Mucosa of descending colon (tissue), 3 donors: ENCODE data around the gene TTLL7. TPM values are rescaled to one million over a fixed set of nuclear protein-coding genes. Genes with fewer than 3 reads are reported as not detected.

ENCODE experiments used
- ATAC-seq: fragments of 200-7000 bp; cut with Tn5 transposase; one replicate; pipeline ENCODE4 v1.9.1; 2020; ENCODE audit warnings: mild to moderate bottlenecking, moderate library complexity
- DNase-seq, 3 donors: peaks; one replicate each; pipeline ENCODE4 v3.0.0-alpha.2; 2020
- H3K36me3 ChIP-seq: fragments of 200-600 bp; one replicate; pipeline ENCODE4 v1.8.0; 2021; ENCODE audit warnings: low read depth, mild to moderate bottlenecking
- H3K4me1 ChIP-seq: fragments of 200-600 bp; one replicate; pipeline ENCODE4 v1.8.0; 2021; ENCODE audit warnings: low read depth, mild to moderate bottlenecking
- H3K4me3 ChIP-seq: fragments of 200-600 bp; one replicate; pipeline ENCODE4 v1.8.0; 2021; ENCODE audit warnings: mild to moderate bottlenecking
- H3K9me3 ChIP-seq: fragments of 200-600 bp; one replicate; pipeline ENCODE4 v1.8.0; 2021; ENCODE audit warnings: mild to moderate bottlenecking
- intact Hi-C, 2 donors: fragments of 100-400 bp; cut with DNase I in 1 of 2; cut with micrococcal nuclease in 1 of 2; formaldehyde crosslinking; loops; one replicate each; pipeline versions ENCODE4 v1.11.0 to v1.11.1; 2022; cut with DNase I, micrococcal nuclease
- total RNA-seq, 3 donors: library from RNA; stranded (reverse); fragmentation: NEBNext Ultra II Directional in 2 of 3; extraction: Animal tissue kit (Norgen Biotek cat#: 25700) in 2 of 3; gene quantifications; one replicate each; pipeline versions ENCODE4 v1.2.1 to v1.2.4, GENCODE V29; 2021 to 2023
- TF ChIP-seq, protein P1 (sequence below): fragments of 200-600 bp; IDR thresholded peaks from one replicate; pipeline ENCODE4 v1.8.0; 2022; ENCODE audit warnings: antibody characterized with exemption, mild to moderate bottlenecking
- donor health status: DM: no; HTN: no; CAD: no; lungs with moderate emphysema.
- donor health status: DM: no; HTN: no; CAD: no.
- donor health status: DM: no; HTN: yes; CAD: no.

Gene TTLL7
- total RNA-seq, 3 donors from 2014 or later = 3.3 to 21.0 (median 3.8) TPM

DNA sequence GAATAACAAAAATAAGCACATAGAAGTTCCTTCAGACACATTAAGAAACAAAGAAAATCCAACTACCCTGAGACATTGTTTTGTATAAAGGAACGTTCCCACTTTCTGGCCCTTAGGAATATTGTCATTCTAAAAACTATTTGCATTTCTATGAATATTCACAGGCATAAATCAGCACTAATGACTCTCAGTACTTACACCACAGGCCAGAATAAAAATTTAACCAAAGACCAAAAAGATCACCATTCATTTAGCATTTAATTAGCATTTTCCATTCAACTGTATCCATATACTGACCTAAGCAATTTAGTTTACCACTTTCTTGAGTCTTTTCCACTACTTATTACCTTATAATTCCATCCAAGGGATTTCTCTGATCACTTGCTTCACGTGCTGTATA is 75.4 kb downstream of the TTLL7 start:
- Histone ChIP-seq H3K4me3 (no peak overlapping the region), H3K36me3 (no peaks in the 10 kb centered on the region), H3K4me1 (no peaks in the 10 kb centered on the region), H3K9me3 (no peaks in the 10 kb centered on the region)
- TF ChIP-seq, protein P1, sequence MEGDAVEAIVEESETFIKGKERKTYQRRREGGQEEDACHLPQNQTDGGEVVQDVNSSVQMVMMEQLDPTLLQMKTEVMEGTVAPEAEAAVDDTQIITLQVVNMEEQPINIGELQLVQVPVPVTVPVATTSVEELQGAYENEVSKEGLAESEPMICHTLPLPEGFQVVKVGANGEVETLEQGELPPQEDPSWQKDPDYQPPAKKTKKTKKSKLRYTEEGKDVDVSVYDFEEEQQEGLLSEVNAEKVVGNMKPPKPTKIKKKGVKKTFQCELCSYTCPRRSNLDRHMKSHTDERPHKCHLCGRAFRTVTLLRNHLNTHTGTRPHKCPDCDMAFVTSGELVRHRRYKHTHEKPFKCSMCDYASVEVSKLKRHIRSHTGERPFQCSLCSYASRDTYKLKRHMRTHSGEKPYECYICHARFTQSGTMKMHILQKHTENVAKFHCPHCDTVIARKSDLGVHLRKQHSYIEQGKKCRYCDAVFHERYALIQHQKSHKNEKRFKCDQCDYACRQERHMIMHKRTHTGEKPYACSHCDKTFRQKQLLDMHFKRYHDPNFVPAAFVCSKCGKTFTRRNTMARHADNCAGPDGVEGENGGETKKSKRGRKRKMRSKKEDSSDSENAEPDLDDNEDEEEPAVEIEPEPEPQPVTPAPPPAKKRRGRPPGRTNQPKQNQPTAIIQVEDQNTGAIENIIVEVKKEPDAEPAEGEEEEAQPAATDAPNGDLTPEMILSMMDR = no peak
- ATAC-seq = no peak
- no peak for DNase-seq
- intact Hi-C loops = loop anchor here in 1 of 2 donors (10.0 kb wide), 1 partner anchor 501 kb away; no protein-coding TSS in a partner anchor

DNA sequence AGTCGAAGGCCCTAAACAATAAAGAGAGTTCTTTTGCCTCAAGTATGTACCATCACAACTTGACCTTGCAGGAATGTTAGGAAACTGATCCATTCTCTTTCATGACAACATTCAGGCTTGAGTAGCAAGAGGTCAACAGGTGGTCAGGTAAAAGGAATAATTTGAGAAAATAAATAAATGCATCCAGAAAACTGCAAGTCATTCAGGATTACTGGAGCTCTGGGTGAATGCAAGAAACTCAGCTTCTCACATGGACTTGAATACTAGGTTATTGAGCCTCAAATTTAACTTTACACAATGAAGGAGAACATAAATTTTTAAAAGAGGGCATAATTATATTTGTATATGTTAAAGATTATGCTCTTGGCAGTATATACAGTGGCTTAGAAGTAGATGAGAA is 76.5 kb downstream of the TTLL7 start:
- TF ChIP-seq, protein P1 = no peak
- no peak for ATAC-seq
- DNase-seq = no peak
- no peaks in the 10 kb centered on the region for H3K36me3 ChIP-seq
- intact Hi-C loops = loop anchor here in 1 of 2 donors (10.0 kb wide), 1 partner anchor 502 kb away; no protein-coding TSS in a partner anchor
- no peak overlapping the region for H3K4me3 ChIP-seq
- no peaks in the 10 kb centered on the region for H3K9me3 ChIP-seq
- H3K4me1 ChIP-seq = no peaks in the 10 kb centered on the region

DNA sequence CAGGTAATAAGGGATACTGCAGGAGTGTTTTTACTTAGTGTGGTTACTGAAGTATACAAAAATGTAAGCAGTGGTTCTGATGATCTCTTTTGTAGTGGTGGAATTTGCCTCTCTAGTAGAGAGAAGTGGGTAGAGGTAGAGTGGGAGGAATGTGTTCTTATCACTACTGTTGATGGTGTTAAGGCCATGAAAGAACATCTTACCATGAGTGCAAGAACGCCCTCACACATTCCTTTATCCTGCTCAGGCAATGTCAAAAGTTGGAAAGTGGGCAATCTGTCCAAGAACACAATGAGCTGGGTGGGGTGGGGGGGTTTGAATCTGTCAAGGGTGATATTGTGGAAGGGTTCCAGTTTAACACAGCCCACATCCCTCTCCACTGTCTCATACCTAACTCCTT is 78.6 kb downstream of the TTLL7 start:
- no peaks in the 10 kb centered on the region for H3K36me3 ChIP-seq
- H3K4me3 ChIP-seq = no peak overlapping the region
- intact Hi-C loops = loop anchor here in 1 of 2 donors (10.0 kb wide), 1 partner anchor 504 kb away; no protein-coding TSS in a partner anchor
- no peaks in the 10 kb centered on the region for H3K4me1 ChIP-seq
- TF ChIP-seq, protein P1 = no peak
- H3K9me3 ChIP-seq = no peaks in the 10 kb centered on the region
- ATAC-seq = no peak
- no peak for DNase-seq

DNA sequence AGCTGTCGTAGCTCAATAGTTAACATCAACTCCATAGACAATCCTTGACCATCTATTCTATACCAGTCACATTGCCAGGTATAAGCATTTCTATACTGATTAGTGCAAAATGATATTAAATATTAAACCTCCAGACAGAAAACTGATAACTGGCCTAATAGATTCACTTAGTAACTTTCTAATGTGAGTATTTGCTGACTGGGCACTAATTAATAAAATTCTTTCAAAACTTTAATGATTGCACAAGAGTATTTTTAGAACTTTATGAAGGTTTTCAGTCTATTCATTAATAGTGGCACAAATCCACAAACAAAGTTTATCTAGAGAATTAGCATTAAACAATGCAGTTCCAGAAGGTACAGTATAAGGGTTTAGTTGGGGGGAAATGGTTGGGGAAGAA is 79.1 kb downstream of the TTLL7 start:
- DNase-seq = no peak
- ATAC-seq = no peak
- TF ChIP-seq, protein P1 = no peak
- Histone ChIP-seq H3K36me3 (no peaks in the 10 kb centered on the region), H3K9me3 (no peaks in the 10 kb centered on the region), H3K4me3 (no peak overlapping the region), H3K4me1 (no peaks in the 10 kb centered on the region)
- intact Hi-C loops = loop anchor here in 1 of 2 donors (10.0 kb wide), 1 partner anchor 505 kb away; no protein-coding TSS in a partner anchor

DNA sequence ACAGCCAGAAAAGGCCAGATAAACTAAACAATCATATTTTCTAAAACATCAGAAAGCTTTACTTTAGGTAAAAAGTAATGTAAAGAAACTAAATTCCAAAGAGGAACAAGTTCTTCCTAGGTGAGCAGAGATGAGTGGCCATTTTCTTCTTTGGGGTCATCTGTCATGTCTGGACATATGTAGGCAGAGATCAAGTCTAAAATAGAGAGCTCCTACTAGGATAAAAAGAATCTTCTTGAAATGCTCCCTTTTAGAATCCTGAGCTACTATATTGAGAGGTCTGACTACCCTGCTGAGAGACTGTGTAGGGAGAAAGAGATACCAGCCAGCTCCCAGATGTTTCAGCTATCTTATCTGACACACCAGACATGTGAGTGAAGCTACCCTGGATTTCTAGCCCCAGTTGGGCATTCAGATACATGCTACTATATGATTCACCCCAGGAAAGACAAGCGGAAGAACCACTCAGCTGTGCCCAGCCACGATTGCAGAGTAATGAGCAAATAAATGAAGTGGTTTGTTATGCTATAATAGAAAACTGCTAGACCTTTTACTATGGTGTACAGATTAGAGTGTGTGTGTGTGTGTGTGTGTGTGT is 80.1 kb downstream of the TTLL7 start:
- DNase-seq (no peak), ATAC-seq (no peak)
- H3K9me3 ChIP-seq = no peaks in the 10 kb centered on the region
- TF ChIP-seq, protein P1 = no peak
- no peaks in the 10 kb centered on the region for H3K36me3 ChIP-seq
- no peak overlapping the region for H3K4me3 ChIP-seq
- H3K4me1 ChIP-seq = no peaks in the 10 kb centered on the region
- intact Hi-C loops = no loop called here
